Raji (cell line): ENCODE data around the gene CSMD2.

Source experiments
- POLR2A ChIP-seq: IDR thresholded peaks from 2 replicates; pipeline ENCODE4 v1.6.1; 2011; ENCODE audit warnings: low read depth, low read length, control low read depth; ENCODE audit not compliant: insufficient read depth

CSMD2 gene

GRCh38 chr1:33668695-33669094 lies 496.3 kb downstream of the CSMD2 start:
- no peak for TF ChIP-seq POLR2A

GRCh38 chr1:33667386-33668282 lies 497.4 kb downstream of the CSMD2 start:
- TF ChIP-seq POLR2A = no peak

DNA sequence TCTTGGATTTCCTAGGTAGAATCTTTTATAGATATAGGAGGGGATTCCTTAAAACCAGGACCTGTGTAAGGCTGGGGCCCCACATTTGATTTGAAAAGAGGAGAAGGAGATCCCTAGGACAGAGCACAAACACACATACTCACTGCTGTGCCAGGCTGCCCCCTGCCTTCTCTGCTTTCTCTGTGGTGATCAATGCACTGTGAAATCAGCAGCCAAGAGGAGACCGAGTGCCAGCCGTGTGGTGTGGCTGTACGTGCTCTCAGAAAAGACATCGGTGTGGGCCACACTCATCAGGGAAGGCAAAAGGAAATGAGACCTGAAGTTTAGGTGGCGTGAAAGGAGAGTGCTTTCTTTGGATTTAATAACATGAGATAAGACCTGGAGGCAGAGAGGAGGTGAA lies 498.4 kb downstream of the CSMD2 start:
- TF ChIP-seq POLR2A = no peak

DNA sequence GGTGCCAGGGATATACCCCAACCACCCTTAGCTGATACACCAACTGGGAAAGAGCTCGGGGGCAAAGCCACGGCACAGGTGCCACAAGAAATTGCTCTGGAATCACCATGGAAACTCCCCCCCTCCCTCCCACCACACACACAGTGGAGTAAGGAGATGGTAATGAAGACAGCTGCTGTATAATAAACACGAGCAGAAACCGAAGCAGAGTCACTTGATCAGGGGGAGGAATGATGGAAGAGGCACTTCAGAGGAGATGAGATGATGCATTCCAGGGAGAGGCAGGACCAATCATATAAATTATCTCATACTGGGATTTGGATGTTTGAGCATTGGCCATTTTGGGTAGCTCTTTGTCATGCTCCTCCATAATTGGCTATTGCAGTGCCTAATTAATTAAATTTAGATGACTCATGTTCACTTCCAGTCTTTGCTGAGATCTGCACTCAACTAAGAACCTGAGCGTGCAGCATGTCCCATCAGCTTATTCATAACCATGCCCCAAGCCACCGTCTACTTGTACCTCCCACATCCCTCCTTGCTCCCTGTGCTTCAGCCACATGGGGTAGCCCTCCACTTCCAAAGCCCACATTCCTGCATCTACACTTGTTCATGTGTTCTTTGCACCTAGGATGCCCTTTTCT lies 503.1 kb downstream of the CSMD2 start:
- TF ChIP-seq POLR2A = no peak

DNA sequence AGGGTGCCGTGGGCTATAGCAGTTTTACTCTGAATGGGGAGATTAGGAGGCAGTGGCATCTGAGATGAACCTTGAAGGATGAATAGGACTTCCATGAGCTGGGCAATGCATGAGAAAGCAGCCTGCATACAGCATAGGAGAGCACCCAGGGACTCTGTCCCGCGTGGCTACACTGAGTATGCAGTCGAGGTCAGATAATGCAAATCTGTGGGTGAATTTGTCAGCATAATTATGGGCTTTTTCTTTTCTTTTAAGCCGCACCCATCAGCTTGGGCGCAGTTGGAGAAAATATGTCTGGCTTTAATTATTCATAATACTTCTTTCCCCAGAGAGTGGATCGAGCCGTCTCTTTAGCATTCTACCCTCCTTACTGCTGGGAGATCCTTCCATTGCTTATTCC lies 504.1 kb downstream of the CSMD2 start:
- no peak for TF ChIP-seq POLR2A

DNA sequence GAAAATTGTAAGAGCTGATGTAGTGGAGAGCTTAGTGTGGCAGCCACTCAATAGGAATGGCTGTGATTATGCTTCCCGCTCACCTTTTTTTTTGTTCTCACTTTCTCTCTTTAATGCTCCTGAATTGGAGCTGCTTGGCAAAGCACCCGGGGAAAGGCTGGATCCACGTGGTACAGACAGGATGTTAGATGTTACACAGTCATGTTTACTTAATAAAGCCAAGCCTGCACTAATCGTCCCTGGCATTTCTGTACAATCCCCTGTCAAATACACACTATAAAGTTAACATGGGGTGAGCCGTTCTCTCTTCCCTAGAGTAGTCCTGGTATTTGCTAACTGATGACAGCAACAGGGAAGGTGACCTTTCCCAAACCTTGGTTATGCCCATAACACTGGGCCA lies 504.8 kb downstream of the CSMD2 start:
- TF ChIP-seq POLR2A = no peak

GRCh38 chr1:33659641-33660040 lies 505.4 kb downstream of the CSMD2 start:
- TF ChIP-seq POLR2A = no peak

DNA sequence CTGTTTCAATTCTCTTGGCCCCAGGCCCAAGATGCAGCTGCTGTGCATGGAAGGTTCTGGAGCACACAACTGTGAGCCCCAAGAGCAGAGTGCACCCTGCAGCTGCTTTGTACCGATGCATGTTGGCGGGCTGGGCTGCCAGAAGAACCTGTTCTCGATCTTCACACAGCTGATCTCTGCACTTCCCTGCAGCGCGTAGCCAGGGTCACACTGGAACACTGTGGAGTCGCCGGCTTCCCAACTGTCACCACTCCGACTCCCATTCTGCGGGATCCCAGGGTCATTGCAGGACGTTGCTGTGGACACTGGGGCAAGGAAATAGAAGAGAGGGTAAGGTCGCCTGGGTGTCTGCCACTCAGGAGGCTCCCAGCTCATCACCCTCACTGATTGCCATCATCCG lies 507.2 kb downstream of the CSMD2 start:
- TF ChIP-seq POLR2A = no peak

DNA sequence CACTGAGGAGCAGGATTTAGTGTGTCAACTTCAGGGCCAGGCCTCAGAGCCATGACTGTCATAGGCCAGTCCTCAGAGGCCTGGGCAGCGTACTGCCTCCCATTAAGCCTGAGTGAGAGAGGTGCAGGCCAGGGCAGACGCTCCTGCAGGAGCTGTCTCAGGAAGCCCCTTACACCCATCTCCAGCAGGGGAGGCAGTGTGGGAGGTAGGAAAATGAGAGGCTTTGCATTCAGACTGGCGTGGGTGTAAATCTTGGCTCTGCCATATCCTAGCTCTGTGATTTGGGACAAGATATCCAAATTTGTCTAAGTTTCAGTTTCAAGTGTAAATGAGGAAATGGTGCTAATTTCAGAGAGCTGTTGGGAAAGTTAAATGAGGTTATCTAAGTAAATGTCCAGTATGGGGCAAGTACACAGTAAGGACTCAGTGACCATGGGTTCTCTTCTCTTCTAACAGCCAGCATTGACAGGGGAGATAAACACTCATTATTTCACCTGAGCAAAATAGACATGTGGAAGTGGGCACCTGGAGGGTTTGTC lies 508.5 kb downstream of the CSMD2 start:
- TF ChIP-seq POLR2A = no peak

- TF ChIP-seq POLR2A = no peak
These were observed 509.5 kb downstream of the CSMD2 start for GRCh38 chr1:33655496-33655895.

DNA sequence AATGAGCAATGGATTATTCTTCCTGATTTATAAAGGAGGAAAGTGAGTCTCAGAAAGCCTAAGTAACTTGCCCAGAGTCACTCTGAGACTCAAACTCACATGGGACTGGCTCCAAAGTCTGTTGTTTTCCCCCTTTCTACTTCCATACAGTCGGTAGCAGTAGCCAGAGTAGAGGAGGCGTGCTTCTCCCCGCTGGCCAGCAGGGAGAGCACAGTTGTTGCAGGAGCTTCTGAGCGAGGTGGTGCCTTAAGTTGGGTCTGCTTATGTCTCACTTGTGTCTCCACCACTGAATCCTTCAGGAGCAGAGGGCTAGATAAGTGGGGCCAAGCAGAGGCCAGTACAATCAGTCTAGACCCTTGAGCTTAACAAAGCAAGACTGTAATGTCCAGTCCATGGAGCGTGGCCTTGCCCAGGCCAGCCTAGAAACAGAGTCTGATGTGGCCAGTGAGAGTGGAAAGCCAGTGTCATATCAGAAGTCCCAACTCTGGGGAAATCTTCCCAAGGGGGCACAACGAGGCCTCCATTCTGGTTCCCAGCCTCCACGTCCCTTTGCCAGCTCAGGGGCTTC lies 510.7 kb downstream of the CSMD2 start:
- TF ChIP-seq POLR2A = no peak

DNA sequence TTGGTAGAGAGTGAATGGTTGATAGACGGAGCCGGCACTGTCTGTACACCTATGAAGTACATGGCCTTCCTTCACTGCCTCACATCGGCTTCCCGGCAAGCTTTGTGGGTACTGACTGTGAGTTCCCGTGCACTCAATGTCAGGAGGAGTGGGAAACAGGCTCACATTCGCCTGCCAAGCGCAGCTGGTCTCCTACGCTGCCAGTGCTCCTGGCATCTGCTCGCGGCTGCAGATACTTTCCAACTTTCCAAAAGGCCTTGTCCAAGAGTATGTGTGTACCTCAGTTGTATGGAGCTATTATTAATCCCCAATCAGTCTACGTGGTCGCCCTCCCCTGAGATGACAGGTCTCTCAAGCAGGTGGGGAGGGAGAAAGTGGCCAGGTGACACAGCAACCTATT lies 511.8 kb downstream of the CSMD2 start:
- TF ChIP-seq POLR2A = no peak

GRCh38 chr1:33650708-33651107 lies 514.3 kb downstream of the CSMD2 start:
- no peak for TF ChIP-seq POLR2A

DNA sequence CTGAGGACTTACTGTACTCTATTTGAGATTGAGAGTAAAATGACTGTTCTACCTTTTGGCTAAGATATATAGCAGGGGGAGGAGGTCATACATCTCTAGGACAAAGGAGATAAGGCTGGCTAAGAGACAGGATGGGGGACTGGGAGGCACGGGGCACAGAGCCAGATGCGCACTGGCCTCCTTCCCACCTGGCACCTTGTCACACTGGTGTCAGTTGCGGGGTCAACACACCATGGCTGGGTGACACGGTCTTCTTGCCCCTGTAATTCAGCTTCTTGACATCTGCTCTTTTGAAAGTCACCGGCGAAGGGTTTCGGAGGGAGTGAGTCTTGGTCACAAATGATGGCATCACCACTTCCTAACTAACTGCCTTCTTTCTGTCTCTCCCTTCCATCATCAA lies 515.3 kb downstream of the CSMD2 start:
- TF ChIP-seq POLR2A = no peak

- no peak for TF ChIP-seq POLR2A
These were observed 521.8 kb downstream of the CSMD2 start for GRCh38 chr1:33643216-33643615.
